Measurements from ENCODE around the gene FAM24A.

The FAM24A gene

GRCh38 chr10:122879339-122880273 is 30.8 kb upstream of the FAM24A start, which contains the start of gene FAM24B (continued):
- peak; percentile 92 for TF ChIP-seq ZNF777 (tag by site-specific recombination; IDR thresholded peaks at IDR 0.05; ENCODE audit: borderline replicate concordance)
- TF ChIP-seq ZNF114 (tag by site-specific recombination; IDR thresholded peaks at IDR 0.05) = no peak
- TF ChIP-seq HIC1 (tag by site-specific recombination; IDR thresholded peaks at IDR 0.05) = peak; percentile 79; the same call in 1 of the 2 replicates
- TF ChIP-seq ZNF184 (tag by site-specific recombination; IDR thresholded peaks at IDR 0.05) = no peak
- TF ChIP-seq MZF1 (tag by site-specific recombination; IDR thresholded peaks at IDR 0.05; ENCODE audit: borderline replicate concordance) = no peak
- TF ChIP-seq ZBTB21 (tag by site-specific recombination; IDR thresholded peaks at IDR 0.05) = no peak
- TF ChIP-seq ZNF280C (tag by site-specific recombination; IDR thresholded peaks at IDR 0.05) = no peak
- no peak for TF ChIP-seq ZNF23 (tag by site-specific recombination; IDR thresholded peaks at IDR 0.05; ENCODE audit: borderline replicate concordance)
- peak; percentile 35; the same call in 1 of the 2 replicates for TF ChIP-seq ZBTB8A (tag by site-specific recombination; IDR thresholded peaks at IDR 0.05)
- TF ChIP-seq ZNF701 (tag by site-specific recombination; IDR thresholded peaks at IDR 0.05) = no peak
- no peak for TF ChIP-seq ZNF639 (tag by site-specific recombination; IDR thresholded peaks at IDR 0.05)
- TF ChIP-seq ZNF473 (tag by site-specific recombination; IDR thresholded peaks at IDR 0.05) = no peak
- TF ChIP-seq ZNF155 (tag by site-specific recombination; IDR thresholded peaks at IDR 0.05) = no peak
- TF ChIP-seq ZNF501 (tag by site-specific recombination; IDR thresholded peaks at IDR 0.05) = peak; percentile 84
- peak; percentile 82 for TF ChIP-seq ZNF391 (tag by site-specific recombination; IDR thresholded peaks at IDR 0.05; ENCODE audit: borderline replicate concordance, low read depth)
- no peak for TF ChIP-seq ZNF223 (tag by site-specific recombination; IDR thresholded peaks at IDR 0.05)
- TF ChIP-seq TRIM28 (IDR thresholded peaks at IDR 0.05; ENCODE audit: borderline replicate concordance, low read length) = peak; percentile 25; the same call in 1 of the 2 replicates
- peak; percentile 46; the same call in 1 of the 2 replicates for TF ChIP-seq KLF1 (tag by site-specific recombination; IDR thresholded peaks at IDR 0.05)
- no peak for TF ChIP-seq ZNF426 (tag by site-specific recombination; IDR thresholded peaks at IDR 0.05)
- peak; percentile 65 for TF ChIP-seq PATZ1 (tag by site-specific recombination; IDR thresholded peaks at IDR 0.05)
- TF ChIP-seq ZBTB44 (tag by site-specific recombination; IDR thresholded peaks at IDR 0.05) = no peak
- TF ChIP-seq ZNF132 (tag by site-specific recombination; IDR thresholded peaks at IDR 0.05; ENCODE audit: borderline replicate concordance) = no peak
- no peak for TF ChIP-seq ZNF292 (tag by site-specific recombination; IDR thresholded peaks at IDR 0.05; ENCODE audit: borderline replicate concordance, low read depth)
- no peak for TF ChIP-seq ZNF513 (tag by site-specific recombination; IDR thresholded peaks at IDR 0.05)
- peak; percentile 85 for TF ChIP-seq ZBTB20 (tag by site-specific recombination; IDR thresholded peaks at IDR 0.05)
- no peak for TF ChIP-seq ZNF704 (tag by site-specific recombination; IDR thresholded peaks at IDR 0.05)
